ENCODE data around the gene CCDC73. TPM values are rescaled to one million over a fixed set of nuclear protein-coding genes. Genes with fewer than 3 reads are reported as not detected.

CCDC73 gene
- total RNA-seq, 1 experiment from 2014 or later: not detected

DNA sequence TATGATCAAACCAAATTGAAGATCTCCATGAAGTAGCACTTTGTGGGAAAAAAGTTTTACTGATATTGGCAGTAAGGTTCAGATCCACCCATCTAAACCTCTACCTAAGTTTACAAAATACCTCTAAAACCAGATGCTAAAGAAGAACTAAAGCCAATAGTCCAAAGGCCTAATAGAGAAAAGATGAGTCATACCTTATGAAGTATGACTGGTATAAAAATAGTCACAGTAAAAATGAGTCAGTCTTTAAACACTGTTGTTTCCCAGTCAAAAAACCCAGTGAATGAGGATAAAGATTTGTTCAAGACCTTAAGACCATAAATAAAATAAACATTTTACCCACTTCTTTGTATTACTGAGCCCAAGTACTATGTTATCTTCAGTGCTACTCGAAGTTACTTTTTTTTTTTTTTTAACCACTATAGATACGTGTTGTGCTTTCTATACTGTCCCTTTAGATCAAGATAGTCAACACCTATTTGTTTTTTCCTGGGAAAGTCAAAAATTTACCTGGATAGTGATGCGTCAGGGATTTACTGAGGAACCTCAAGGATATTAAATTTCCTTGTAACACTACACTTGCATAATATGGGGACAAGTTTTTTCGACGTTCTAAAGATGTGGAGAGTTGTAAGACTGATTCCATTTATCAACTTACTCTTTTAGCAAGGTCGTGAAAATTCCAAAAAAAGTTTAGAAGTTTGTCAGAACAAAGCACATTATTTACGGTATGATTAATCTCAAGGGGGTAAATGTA is 87.3 kb downstream of the CCDC73 start:
- Mint-ChIP-seq H3K4me1 (no peaks in the 10 kb centered on the region), H3K27ac (no peak overlapping the region), H3K36me3 (peaks cover 7% of the 10 kb centered on the region), H3K27me3 (ENCODE audit: low read depth) (peaks cover 6% of the 10 kb centered on the region; the same call in 1 of the 2 replicates), H3K4me3 (no peak overlapping the region), H3K9me3 (peaks cover 11% of the 10 kb centered on the region; the same call in 1 of the 2 replicates)
- TF ChIP-seq, protein P1, sequence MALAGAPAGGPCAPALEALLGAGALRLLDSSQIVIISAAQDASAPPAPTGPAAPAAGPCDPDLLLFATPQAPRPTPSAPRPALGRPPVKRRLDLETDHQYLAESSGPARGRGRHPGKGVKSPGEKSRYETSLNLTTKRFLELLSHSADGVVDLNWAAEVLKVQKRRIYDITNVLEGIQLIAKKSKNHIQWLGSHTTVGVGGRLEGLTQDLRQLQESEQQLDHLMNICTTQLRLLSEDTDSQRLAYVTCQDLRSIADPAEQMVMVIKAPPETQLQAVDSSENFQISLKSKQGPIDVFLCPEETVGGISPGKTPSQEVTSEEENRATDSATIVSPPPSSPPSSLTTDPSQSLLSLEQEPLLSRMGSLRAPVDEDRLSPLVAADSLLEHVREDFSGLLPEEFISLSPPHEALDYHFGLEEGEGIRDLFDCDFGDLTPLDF (CRISPR knock-in tag; IDR thresholded peaks at IDR 0.05): no peak
- TF ChIP-seq NFE2L1 (CRISPR knock-in tag; IDR thresholded peaks at IDR 0.05) (no peak), NFYB (CRISPR knock-in tag; conservative IDR thresholded peaks at IDR 0.05; ENCODE audit: low read depth) (no peak), RORB (CRISPR knock-in tag; IDR thresholded peaks at IDR 0.05) (no peak), FOXK1 (CRISPR knock-in tag; IDR thresholded peaks at IDR 0.05) (no peak), SP1 (CRISPR knock-in tag; conservative IDR thresholded peaks at IDR 0.05) (no peak), ATF1 (CRISPR knock-in tag; IDR thresholded peaks at IDR 0.05) (no peak), ZNF423 (CRISPR knock-in tag; IDR thresholded peaks at IDR 0.05) (no peak), RELA (CRISPR knock-in tag; IDR thresholded peaks at IDR 0.05; ENCODE audit: borderline replicate concordance) (no peak)
- TF ChIP-seq, protein P2, sequence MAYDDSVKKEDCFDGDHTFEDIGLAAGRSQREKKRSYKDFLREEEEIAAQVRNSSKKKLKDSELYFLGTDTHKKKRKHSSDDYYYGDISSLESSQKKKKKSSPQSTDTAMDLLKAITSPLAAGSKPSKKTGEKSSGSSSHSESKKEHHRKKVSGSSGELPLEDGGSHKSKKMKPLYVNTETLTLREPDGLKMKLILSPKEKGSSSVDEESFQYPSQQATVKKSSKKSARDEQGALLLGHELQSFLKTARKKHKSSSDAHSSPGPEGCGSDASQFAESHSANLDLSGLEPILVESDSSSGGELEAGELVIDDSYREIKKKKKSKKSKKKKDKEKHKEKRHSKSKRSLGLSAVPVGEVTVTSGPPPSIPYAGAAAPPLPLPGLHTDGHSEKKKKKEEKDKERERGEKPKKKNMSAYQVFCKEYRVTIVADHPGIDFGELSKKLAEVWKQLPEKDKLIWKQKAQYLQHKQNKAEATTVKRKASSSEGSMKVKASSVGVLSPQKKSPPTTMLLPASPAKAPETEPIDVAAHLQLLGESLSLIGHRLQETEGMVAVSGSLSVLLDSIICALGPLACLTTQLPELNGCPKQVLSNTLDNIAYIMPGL (CRISPR knock-in tag; IDR thresholded peaks at IDR 0.05): no peak
- TF ChIP-seq, protein P3, sequence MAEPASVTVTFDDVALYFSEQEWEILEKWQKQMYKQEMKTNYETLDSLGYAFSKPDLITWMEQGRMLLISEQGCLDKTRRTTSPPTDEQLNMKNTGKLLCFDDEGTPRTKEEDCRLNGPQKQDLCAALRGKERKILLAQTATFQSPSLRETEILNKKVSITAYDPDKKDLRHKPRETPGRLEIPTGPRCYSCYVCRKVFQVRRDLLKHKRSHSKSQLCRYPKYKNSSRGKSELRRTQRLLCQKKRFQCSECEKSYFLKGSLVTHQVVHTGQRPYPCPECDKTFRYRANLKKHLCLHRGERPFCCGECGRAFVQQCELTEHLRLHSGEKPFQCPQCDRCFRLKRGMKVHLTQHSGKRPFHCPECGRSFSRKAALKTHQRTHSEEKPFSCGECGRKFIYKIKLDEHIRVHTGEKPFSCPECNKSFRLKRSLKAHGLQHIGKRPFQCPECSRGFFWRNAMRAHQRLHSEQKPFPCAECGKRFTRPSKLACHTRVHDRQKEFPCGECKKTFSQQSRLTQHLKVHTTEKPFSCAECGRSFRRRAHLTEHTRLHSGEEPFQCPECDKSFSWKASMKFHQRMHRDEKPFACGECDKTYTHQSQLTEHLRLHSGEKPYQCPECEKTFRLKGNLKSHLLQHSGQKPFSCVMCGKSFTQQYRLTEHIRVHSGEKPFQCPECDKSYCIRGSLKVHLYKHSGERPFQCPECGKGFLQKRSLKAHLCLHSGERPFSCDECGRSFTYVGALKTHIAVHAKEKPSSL (CRISPR knock-in tag; conservative IDR thresholded peaks at IDR 0.05): no peak
- TF ChIP-seq, protein P4, sequence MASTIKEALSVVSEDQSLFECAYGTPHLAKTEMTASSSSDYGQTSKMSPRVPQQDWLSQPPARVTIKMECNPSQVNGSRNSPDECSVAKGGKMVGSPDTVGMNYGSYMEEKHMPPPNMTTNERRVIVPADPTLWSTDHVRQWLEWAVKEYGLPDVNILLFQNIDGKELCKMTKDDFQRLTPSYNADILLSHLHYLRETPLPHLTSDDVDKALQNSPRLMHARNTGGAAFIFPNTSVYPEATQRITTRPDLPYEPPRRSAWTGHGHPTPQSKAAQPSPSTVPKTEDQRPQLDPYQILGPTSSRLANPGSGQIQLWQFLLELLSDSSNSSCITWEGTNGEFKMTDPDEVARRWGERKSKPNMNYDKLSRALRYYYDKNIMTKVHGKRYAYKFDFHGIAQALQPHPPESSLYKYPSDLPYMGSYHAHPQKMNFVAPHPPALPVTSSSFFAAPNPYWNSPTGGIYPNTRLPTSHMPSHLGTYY (CRISPR knock-in tag; IDR thresholded peaks at IDR 0.05): no peak
- no peak for ATAC-seq
- DNase-seq (ENCODE audit: low spot score): no peak
- POLR2A ChIA-PET: no interaction called here
- CTCF ChIA-PET: interaction anchor here (0.6 kb wide), 1 partner anchor 147 kb away, joined by 3 read pairs; no protein-coding TSS in a partner anchor

DNA sequence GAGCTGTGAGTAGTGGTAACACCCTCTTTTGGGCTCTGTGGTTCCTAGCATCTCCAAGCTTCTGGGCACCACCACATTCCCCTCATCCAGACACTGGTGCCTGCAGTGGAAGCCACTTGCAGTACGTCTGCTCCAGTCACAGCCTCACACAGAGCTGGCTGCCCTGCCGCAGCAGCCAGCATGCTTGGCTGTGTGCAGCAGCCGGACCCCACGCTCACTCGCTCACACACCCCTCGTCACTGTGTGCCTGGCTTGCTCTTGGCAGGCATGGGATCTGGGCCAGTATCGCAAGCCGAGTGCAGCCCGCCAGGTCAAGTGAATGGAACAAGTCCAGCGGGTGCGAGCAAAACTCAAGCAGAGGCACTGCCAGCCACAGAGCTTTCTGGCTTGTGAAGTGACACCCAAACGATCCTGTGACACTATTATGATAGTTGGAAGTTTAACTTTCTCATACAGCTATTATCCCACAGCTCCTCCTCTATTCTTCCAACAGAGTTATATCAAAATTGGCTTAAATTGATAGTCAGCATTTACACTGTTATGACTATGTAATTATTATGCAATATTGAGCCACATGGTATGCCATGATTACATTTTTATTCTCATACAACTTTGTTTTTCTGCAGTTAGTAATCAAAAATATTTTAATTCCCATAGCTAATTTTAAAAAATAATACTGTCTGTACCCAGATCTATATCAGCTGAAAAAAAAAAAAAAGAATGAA is 89.0 kb downstream of the CCDC73 start:
- Mint-ChIP-seq H3K9me3 (peaks cover 11% of the 10 kb centered on the region; the same call in 1 of the 2 replicates), H3K27me3 (ENCODE audit: low read depth) (peaks cover 3% of the 10 kb centered on the region; the same call in 1 of the 2 replicates), H3K4me3 (no peak overlapping the region), H3K27ac (no peak overlapping the region), H3K4me1 (no peaks in the 10 kb centered on the region), H3K36me3 (peaks cover 7% of the 10 kb centered on the region)
- TF ChIP-seq, protein P5, sequence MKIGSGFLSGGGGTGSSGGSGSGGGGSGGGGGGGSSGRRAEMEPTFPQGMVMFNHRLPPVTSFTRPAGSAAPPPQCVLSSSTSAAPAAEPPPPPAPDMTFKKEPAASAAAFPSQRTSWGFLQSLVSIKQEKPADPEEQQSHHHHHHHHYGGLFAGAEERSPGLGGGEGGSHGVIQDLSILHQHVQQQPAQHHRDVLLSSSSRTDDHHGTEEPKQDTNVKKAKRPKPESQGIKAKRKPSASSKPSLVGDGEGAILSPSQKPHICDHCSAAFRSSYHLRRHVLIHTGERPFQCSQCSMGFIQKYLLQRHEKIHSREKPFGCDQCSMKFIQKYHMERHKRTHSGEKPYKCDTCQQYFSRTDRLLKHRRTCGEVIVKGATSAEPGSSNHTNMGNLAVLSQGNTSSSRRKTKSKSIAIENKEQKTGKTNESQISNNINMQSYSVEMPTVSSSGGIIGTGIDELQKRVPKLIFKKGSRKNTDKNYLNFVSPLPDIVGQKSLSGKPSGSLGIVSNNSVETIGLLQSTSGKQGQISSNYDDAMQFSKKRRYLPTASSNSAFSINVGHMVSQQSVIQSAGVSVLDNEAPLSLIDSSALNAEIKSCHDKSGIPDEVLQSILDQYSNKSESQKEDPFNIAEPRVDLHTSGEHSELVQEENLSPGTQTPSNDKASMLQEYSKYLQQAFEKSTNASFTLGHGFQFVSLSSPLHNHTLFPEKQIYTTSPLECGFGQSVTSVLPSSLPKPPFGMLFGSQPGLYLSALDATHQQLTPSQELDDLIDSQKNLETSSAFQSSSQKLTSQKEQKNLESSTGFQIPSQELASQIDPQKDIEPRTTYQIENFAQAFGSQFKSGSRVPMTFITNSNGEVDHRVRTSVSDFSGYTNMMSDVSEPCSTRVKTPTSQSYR (CRISPR knock-in tag; IDR thresholded peaks at IDR 0.05): no peak
- TF ChIP-seq HMGA2 (CRISPR knock-in tag; IDR thresholded peaks at IDR 0.05) (no peak), SOX15 (CRISPR knock-in tag; IDR thresholded peaks at IDR 0.05) (no peak), ETV6 (CRISPR knock-in tag; IDR thresholded peaks at IDR 0.05) (no peak)
- TF ChIP-seq, protein P1 (CRISPR knock-in tag; IDR thresholded peaks at IDR 0.05): no peak
- TF ChIP-seq, protein P2 (CRISPR knock-in tag; IDR thresholded peaks at IDR 0.05): no peak
- CTCF ChIA-PET: interaction anchor here (0.6 kb wide), 2 partner anchors 103 to 383 kb away, joined by 3 read pairs; no protein-coding TSS in a partner anchor
- POLR2A ChIA-PET: no interaction called here
- no peak for DNase-seq (ENCODE audit: low spot score)
- ATAC-seq: no peak
